Liver (tissue), 9 donors: ENCODE data around the gene KRTAP26-1. TPM values are rescaled to one million over a fixed set of nuclear protein-coding genes. Genes with fewer than 3 reads are reported as not detected.

Experiments
- DNase-seq: peaks from one replicate; pipeline ENCODE4 v3.0.0-alpha.2; 2017; ENCODE audit warnings: low spot score
- H3K27ac ChIP-seq, 2 donors: one replicate each; pipeline ENCODE4 v1.7.0; 2013; ENCODE audit warnings: inconsistent platforms in 2 of 2, low read length in 2 of 2, control low read depth in 1 of 2, low read depth in 1 of 2, mild to moderate bottlenecking in 1 of 2
- H3K27me3 ChIP-seq, 4 donors: one replicate each; pipeline versions ENCODE4 v1.6.1 to v1.7.0; 2013; ENCODE audit warnings: low read length in 3 of 4, inconsistent platforms in 1 of 4, mild to moderate bottlenecking in 1 of 4, moderate library complexity in 1 of 4; ENCODE audit not compliant: control insufficient read depth in 4 of 4, insufficient read depth in 4 of 4
- H3K36me3 ChIP-seq, 4 donors: one replicate each; pipeline versions ENCODE4 v1.6.1 to v1.7.0; 2013; ENCODE audit warnings: low read length in 3 of 4, mild to moderate bottlenecking in 3 of 4, low read depth in 1 of 4, moderate library complexity in 1 of 4; ENCODE audit not compliant: control insufficient read depth in 4 of 4, insufficient read depth in 3 of 4
- H3K4me1 ChIP-seq, 4 donors: one replicate each; pipeline versions ENCODE4 v1.6.1 to v1.7.0; 2013; ENCODE audit warnings: low read length in 3 of 4, mild to moderate bottlenecking in 3 of 4, moderate library complexity in 1 of 4; ENCODE audit not compliant: control insufficient read depth in 4 of 4, insufficient read depth in 4 of 4
- H3K4me3 ChIP-seq, 3 donors: one replicate each; pipeline versions ENCODE4 v1.6.1 to v1.7.0; 2013; ENCODE audit warnings: low read length in 3 of 3, control low read depth in 1 of 3, low read depth in 1 of 3, mild to moderate bottlenecking in 1 of 3
- H3K9ac ChIP-seq, 2 donors: one replicate each; pipeline ENCODE4 v1.7.0; 2013; ENCODE audit warnings: low read length in 2 of 2, mild to moderate bottlenecking in 2 of 2, moderate library complexity in 2 of 2, control low read depth in 1 of 2, low read depth in 1 of 2
- H3K9me3 ChIP-seq, 4 donors: one replicate each; pipeline versions ENCODE4 v1.6.1 to v1.7.0; 2013; ENCODE audit warnings: low read length in 3 of 4; ENCODE audit not compliant: control insufficient read depth in 4 of 4
- EGR1 ChIP-seq, 2 donors: IDR thresholded peaks; 2 replicates each; pipeline ENCODE4 v1.6.1; 2016 to 2018; ENCODE audit warnings: antibody characterized with exemption in 2 of 2, low read depth in 2 of 2
- FOXA1 ChIP-seq: IDR thresholded peaks from 2 replicates; pipeline ENCODE4 v1.6.1; 2016; ENCODE audit warnings: antibody characterized with exemption
- FOXA2 ChIP-seq: IDR thresholded peaks from 2 replicates; pipeline ENCODE4 v1.6.1; 2016; ENCODE audit warnings: antibody characterized with exemption
- GABPA ChIP-seq, 2 donors: IDR thresholded peaks in 1 of 2; conservative IDR thresholded peaks in 1 of 2; 2 replicates each; pipeline ENCODE4 v1.6.1; 2016; ENCODE audit warnings: antibody characterized with exemption in 2 of 2, mild to moderate bottlenecking in 1 of 2, moderate library complexity in 1 of 2
- HNF4A ChIP-seq, 2 donors: conservative IDR thresholded peaks; 2 replicates each; pipeline ENCODE4 v1.6.1; 2016; ENCODE audit warnings: antibody characterized with exemption in 2 of 2, mild to moderate bottlenecking in 2 of 2
- HNF4G ChIP-seq: IDR thresholded peaks from 2 replicates; pipeline ENCODE4 v1.6.1; 2016; ENCODE audit warnings: antibody characterized with exemption
- JUND ChIP-seq, 2 donors: IDR thresholded peaks; 2 replicates each; pipeline ENCODE4 v1.6.1; 2016; ENCODE audit warnings: antibody characterized with exemption in 2 of 2
- NR2F2 ChIP-seq: IDR thresholded peaks from 2 replicates; pipeline ENCODE4 v1.6.1; 2016; ENCODE audit warnings: antibody characterized with exemption
- RAD21 ChIP-seq, 2 donors: IDR thresholded peaks; 2 replicates each; pipeline ENCODE4 v1.6.1; 2016; ENCODE audit warnings: antibody characterized with exemption in 2 of 2, mild to moderate bottlenecking in 2 of 2
- SP1 ChIP-seq: IDR thresholded peaks from 2 replicates; pipeline ENCODE4 v1.6.1; 2018; ENCODE audit warnings: antibody characterized with exemption, mild to moderate bottlenecking
- YY1 ChIP-seq: IDR thresholded peaks from 2 replicates; pipeline ENCODE4 v1.6.1; 2016; ENCODE audit warnings: antibody characterized with exemption, mild to moderate bottlenecking
- WGBS: extraction: QIAGEN DNeasy Blood & Tissue Kit; methylation state at CpG from one replicate; pipeline ENCODE4 v1.1.7; 2013; 5-methylcytosine and 5-hydroxymethylcytosine counted together
- polyA plus RNA-seq, 2 donors: library from polyadenylated mRNA; stranded (reverse) in 1 of 2; unstranded in 1 of 2; fragments of 200-250 nt in 1 of 2; fragments of >200 nt in 1 of 2; fragmentation: Nextera tagmentation in 1 of 2; extraction: Ambion mirVana in 1 of 2; gene quantifications; one replicate each; pipeline versions ENCODE4 v1.2.1 to v1.2.3, GENCODE V29; 2013 to 2015
- total RNA-seq, 2 donors: library from RNA; depleted of rRNA; stranded (reverse); fragments of >200 nt; gene quantifications; one replicate each; pipeline ENCODE4 v1.2.3, GENCODE V29; 2014
- TF ChIP-seq, protein P1 (sequence below): IDR thresholded peaks from 2 replicates; pipeline ENCODE4 v1.6.1; 2016; ENCODE audit warnings: antibody characterized with exemption
- TF ChIP-seq, protein P2 (sequence below): fragments of 150-350 bp; IDR thresholded peaks from 2 replicates; pipeline ENCODE4 v1.5.1; 2017; ENCODE audit warnings: improper control_type of control experiment, low read depth, low read length; ENCODE audit not compliant: missing input control
- TF ChIP-seq, protein P3 (sequence below): IDR thresholded peaks from 2 replicates; pipeline ENCODE4 v1.6.1; 2016; ENCODE audit warnings: antibody characterized with exemption
- TF ChIP-seq, protein P4 (sequence below): IDR thresholded peaks from 2 replicates; pipeline ENCODE4 v1.6.1; 2016; ENCODE audit warnings: antibody characterized with exemption
- TF ChIP-seq, protein P5 (sequence below): IDR thresholded peaks from 2 replicates; pipeline ENCODE4 v1.6.1; 2016; ENCODE audit warnings: antibody characterized with exemption, mild to moderate bottlenecking
- donor health status: healthy.
- donor health status: healthy.
- donor health status: healthy.
- donor health status: healthy.
- donor health status: healthy.

The KRTAP26-1 gene
- total and polyA plus RNA-seq, 4 donors, result not detected

DNA sequence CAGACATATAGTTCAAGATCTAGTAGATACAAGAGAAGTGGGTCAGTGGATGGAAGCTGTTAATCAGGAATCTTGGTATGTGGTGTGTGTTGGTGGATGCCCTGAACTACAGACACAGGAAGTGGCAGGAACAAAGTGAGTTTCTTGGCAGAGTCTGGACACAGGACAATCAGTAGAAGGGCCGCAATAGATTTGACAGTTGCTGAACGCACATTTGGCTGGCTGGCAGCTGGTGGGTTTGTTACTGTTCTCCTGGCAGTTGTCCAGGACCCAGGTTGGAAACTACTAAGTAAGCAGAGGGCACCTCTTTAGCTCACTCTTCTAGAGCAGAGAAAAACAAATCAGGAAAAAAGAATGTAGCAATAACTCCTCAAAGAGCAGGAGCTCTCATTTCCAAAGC is 13.2 kb downstream of the KRTAP26-1 start:
- TF ChIP-seq YY1 (no peak), HNF4G (no peak), JUND (IDR thresholded peaks at IDR 0.05) (no peak)
- Histone ChIP-seq H3K4me3 (no peak overlapping the region), H3K9ac (no peak overlapping the region), H3K4me1 (no peaks in the 10 kb centered on the region), H3K36me3 (no peaks in the 10 kb centered on the region), H3K27ac (no peak overlapping the region), H3K9me3 (no peaks in the 10 kb centered on the region), H3K27me3 (no peaks in the 10 kb centered on the region)
- WGBS, result 60% methylated on average over 2 of the region's 2 CpGs
- no peak for DNase-seq

DNA sequence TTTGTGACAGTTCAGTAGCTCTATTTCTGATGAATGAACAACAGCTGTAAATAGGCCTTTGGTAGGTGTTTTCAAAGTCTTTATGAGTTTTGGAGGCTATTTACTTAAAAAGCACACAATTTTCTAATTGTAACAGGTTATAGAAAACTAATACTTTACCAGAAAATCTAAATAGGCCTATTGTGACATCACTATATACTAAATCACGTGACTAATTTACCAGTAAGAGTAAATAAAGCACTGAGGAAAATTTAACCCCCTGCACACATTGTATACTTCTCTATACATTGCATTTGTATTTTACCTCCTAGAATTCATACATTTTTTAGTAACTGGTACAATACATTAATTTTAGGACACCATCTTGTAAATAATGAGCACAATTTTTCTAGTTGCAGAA is 15.0 kb downstream of the KRTAP26-1 start:
- Histone ChIP-seq H3K4me3 (no peak overlapping the region), H3K27ac (no peak overlapping the region), H3K4me1 (no peaks in the 10 kb centered on the region), H3K9ac (no peak overlapping the region), H3K9me3 (no peaks in the 10 kb centered on the region), H3K36me3 (no peaks in the 10 kb centered on the region), H3K27me3 (no peaks in the 10 kb centered on the region)
- WGBS, result 28% methylated on average over 1 of the region's 1 CpG
- no peak for DNase-seq
- TF ChIP-seq, protein P1, sequence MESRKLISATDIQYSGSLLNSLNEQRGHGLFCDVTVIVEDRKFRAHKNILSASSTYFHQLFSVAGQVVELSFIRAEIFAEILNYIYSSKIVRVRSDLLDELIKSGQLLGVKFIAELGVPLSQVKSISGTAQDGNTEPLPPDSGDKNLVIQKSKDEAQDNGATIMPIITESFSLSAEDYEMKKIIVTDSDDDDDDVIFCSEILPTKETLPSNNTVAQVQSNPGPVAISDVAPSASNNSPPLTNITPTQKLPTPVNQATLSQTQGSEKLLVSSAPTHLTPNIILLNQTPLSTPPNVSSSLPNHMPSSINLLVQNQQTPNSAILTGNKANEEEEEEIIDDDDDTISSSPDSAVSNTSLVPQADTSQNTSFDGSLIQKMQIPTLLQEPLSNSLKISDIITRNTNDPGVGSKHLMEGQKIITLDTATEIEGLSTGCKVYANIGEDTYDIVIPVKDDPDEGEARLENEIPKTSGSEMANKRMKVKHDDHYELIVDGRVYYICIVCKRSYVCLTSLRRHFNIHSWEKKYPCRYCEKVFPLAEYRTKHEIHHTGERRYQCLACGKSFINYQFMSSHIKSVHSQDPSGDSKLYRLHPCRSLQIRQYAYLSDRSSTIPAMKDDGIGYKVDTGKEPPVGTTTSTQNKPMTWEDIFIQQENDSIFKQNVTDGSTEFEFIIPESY, result no peak
- no peak for TF ChIP-seq NR2F2
- no peak for TF ChIP-seq HNF4A (conservative IDR thresholded peaks at IDR 0.05)
- TF ChIP-seq, protein P2, sequence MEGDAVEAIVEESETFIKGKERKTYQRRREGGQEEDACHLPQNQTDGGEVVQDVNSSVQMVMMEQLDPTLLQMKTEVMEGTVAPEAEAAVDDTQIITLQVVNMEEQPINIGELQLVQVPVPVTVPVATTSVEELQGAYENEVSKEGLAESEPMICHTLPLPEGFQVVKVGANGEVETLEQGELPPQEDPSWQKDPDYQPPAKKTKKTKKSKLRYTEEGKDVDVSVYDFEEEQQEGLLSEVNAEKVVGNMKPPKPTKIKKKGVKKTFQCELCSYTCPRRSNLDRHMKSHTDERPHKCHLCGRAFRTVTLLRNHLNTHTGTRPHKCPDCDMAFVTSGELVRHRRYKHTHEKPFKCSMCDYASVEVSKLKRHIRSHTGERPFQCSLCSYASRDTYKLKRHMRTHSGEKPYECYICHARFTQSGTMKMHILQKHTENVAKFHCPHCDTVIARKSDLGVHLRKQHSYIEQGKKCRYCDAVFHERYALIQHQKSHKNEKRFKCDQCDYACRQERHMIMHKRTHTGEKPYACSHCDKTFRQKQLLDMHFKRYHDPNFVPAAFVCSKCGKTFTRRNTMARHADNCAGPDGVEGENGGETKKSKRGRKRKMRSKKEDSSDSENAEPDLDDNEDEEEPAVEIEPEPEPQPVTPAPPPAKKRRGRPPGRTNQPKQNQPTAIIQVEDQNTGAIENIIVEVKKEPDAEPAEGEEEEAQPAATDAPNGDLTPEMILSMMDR, result no peak
- TF ChIP-seq SP1, result no peak
- TF ChIP-seq RAD21 (IDR thresholded peaks at IDR 0.05), result no peak
- TF ChIP-seq JUND (IDR thresholded peaks at IDR 0.05), result no peak
- TF ChIP-seq EGR1 (IDR thresholded peaks at IDR 0.05; ENCODE audit: low read depth in 2 of 2), result no peak
- TF ChIP-seq, protein P3, sequence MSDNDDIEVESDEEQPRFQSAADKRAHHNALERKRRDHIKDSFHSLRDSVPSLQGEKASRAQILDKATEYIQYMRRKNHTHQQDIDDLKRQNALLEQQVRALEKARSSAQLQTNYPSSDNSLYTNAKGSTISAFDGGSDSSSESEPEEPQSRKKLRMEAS, result no peak
- TF ChIP-seq, protein P4, sequence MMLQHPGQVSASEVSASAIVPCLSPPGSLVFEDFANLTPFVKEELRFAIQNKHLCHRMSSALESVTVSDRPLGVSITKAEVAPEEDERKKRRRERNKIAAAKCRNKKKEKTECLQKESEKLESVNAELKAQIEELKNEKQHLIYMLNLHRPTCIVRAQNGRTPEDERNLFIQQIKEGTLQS, result no peak
- TF ChIP-seq YY1, result no peak
- TF ChIP-seq FOXA1, result no peak
- TF ChIP-seq, protein P5, sequence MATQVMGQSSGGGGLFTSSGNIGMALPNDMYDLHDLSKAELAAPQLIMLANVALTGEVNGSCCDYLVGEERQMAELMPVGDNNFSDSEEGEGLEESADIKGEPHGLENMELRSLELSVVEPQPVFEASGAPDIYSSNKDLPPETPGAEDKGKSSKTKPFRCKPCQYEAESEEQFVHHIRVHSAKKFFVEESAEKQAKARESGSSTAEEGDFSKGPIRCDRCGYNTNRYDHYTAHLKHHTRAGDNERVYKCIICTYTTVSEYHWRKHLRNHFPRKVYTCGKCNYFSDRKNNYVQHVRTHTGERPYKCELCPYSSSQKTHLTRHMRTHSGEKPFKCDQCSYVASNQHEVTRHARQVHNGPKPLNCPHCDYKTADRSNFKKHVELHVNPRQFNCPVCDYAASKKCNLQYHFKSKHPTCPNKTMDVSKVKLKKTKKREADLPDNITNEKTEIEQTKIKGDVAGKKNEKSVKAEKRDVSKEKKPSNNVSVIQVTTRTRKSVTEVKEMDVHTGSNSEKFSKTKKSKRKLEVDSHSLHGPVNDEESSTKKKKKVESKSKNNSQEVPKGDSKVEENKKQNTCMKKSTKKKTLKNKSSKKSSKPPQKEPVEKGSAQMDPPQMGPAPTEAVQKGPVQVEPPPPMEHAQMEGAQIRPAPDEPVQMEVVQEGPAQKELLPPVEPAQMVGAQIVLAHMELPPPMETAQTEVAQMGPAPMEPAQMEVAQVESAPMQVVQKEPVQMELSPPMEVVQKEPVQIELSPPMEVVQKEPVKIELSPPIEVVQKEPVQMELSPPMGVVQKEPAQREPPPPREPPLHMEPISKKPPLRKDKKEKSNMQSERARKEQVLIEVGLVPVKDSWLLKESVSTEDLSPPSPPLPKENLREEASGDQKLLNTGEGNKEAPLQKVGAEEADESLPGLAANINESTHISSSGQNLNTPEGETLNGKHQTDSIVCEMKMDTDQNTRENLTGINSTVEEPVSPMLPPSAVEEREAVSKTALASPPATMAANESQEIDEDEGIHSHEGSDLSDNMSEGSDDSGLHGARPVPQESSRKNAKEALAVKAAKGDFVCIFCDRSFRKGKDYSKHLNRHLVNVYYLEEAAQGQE, result no peak
- TF ChIP-seq HNF4G, result no peak
- TF ChIP-seq GABPA (IDR thresholded peaks at IDR 0.05 in 1 of 2, conservative IDR thresholded peaks at IDR 0.05 in 1 of 2), result no peak
- TF ChIP-seq FOXA2, result no peak
